Astrocyte (in vitro differentiated cells and primary cell): Measurements from ENCODE around the gene ADNP2. TPM values are rescaled to one million over a fixed set of nuclear protein-coding genes. Genes with fewer than 3 reads are reported as not detected.
A peak's percentile ranks its signal among the peaks of the same experiment; 100 is the strongest.

Experiments
- DNase-seq: peaks from one replicate; pipeline ENCODE4 v3.0.0-alpha.2; 2010; ENCODE audit warnings: low read depth
- FAIRE-seq: peaks from 2 replicates; lab custom pipeline; 2011; peaks lifted over from hg19 to GRCh38; lab: Jason Lieb, UNC
- H2AFZ ChIP-seq: 2 replicates; pipeline ENCODE4 v1.6.0; 2012; ENCODE audit warnings: low read depth, low read length, inconsistent platforms
- H3K27ac ChIP-seq: 2 replicates; pipeline ENCODE4 v1.5.1; 2011; ENCODE audit warnings: low read depth, low read length, inconsistent platforms
- H3K27me3 ChIP-seq: 2 replicates; pipeline ENCODE4 v1.6.0; 2011; ENCODE audit warnings: low read length, inconsistent platforms; ENCODE audit not compliant: insufficient read depth
- H3K36me3 ChIP-seq: 2 replicates; pipeline ENCODE4 v1.5.1; 2011; ENCODE audit warnings: low read length, inconsistent platforms; ENCODE audit not compliant: insufficient read depth
- H3K4me1 ChIP-seq: 2 replicates; pipeline ENCODE4 v1.5.1; 2011; ENCODE audit warnings: low read length, inconsistent platforms; ENCODE audit not compliant: insufficient read depth
- H3K4me2 ChIP-seq: 2 replicates; pipeline ENCODE4 v1.6.0; 2012; ENCODE audit warnings: low read length, inconsistent platforms
- H3K4me3 ChIP-seq: 2 replicates; pipeline ENCODE4 v1.5.1; 2011; ENCODE audit warnings: low read depth, mild to moderate bottlenecking, low read length, inconsistent platforms; ENCODE audit not compliant: insufficient read depth
- H3K79me2 ChIP-seq: 2 replicates; pipeline ENCODE4 v1.6.0; 2012; ENCODE audit warnings: mild to moderate bottlenecking, low read length, inconsistent platforms; ENCODE audit not compliant: insufficient read depth
- H3K9ac ChIP-seq: 2 replicates; pipeline ENCODE4 v1.6.0; 2012; ENCODE audit warnings: mild to moderate bottlenecking, low read length, inconsistent platforms
- H3K9me3 ChIP-seq: 2 replicates; pipeline ENCODE4 v1.5.1; 2012; ENCODE audit warnings: low read depth, mild to moderate bottlenecking, low read length, inconsistent platforms; ENCODE audit not compliant: insufficient read depth
- H4K20me1 ChIP-seq: 2 replicates; pipeline ENCODE4 v1.6.0; 2012; ENCODE audit warnings: low read length, inconsistent platforms; ENCODE audit not compliant: insufficient read depth
- H3K27ac Mint-ChIP-seq: one replicate; pipeline ENCODE4 v1.8.0; 2021; ENCODE audit warnings: mild to moderate bottlenecking, mixed read lengths; ENCODE audit not compliant: unreplicated experiment
- H3K27me3 Mint-ChIP-seq: one replicate; pipeline ENCODE4 v1.8.0; 2021; ENCODE audit warnings: low read depth, mixed read lengths; ENCODE audit not compliant: unreplicated experiment
- H3K36me3 Mint-ChIP-seq: one replicate; pipeline ENCODE4 v1.8.0; 2021; ENCODE audit warnings: low read depth, mixed read lengths; ENCODE audit not compliant: unreplicated experiment
- H3K4me1 Mint-ChIP-seq: one replicate; pipeline ENCODE4 v1.8.0; 2021; ENCODE audit warnings: low read depth, mixed read lengths; ENCODE audit not compliant: unreplicated experiment
- H3K4me3 Mint-ChIP-seq: one replicate; pipeline ENCODE4 v1.8.0; 2021; ENCODE audit warnings: mild to moderate bottlenecking, moderate library complexity, mixed read lengths; ENCODE audit not compliant: unreplicated experiment
- H3K9me3 Mint-ChIP-seq: one replicate; pipeline ENCODE4 v1.8.0; 2021; ENCODE audit warnings: mild to moderate bottlenecking, mixed read lengths; ENCODE audit not compliant: unreplicated experiment
- EZH2 ChIP-seq: IDR thresholded peaks from 2 replicates; pipeline ENCODE4 v1.6.1; 2012; ENCODE audit warnings: mild to moderate bottlenecking, low read length, inconsistent platforms; ENCODE audit not compliant: insufficient read depth
- total RNA-seq: library from RNA; stranded (reverse); gene quantifications from 2 replicates; pipeline ENCODE4 v1.2.1, GENCODE V29; 2021
- TF ChIP-seq, protein P1 (sequence below): IDR thresholded peaks from 2 replicates; pipeline ENCODE4 v1.5.1; 2011; ENCODE audit warnings: low read depth, mild to moderate bottlenecking, inconsistent platforms, low read length, moderate library complexity; ENCODE audit not compliant: insufficient read depth

The ADNP2 gene
- total RNA-seq, 1 donor from 2014 or later: 20.5 TPM

GRCh38 chr18:80149667-80150066, 40.6 kb downstream of the ADNP2 start:
- no peak overlapping the region for H3K9ac ChIP-seq
- H3K9me3 ChIP-seq: no peaks in the 10 kb centered on the region
- H4K20me1 ChIP-seq: peaks cover 11% of the 10 kb centered on the region
- H3K79me2 ChIP-seq: no peaks in the 10 kb centered on the region
- no peak overlapping the region for H3K4me2 ChIP-seq
- Mint-ChIP-seq H3K4me3 (peak overlapping the region; percentile 96), H3K4me1 (peaks cover 12% of the 10 kb centered on the region), H3K9me3 (no peaks in the 10 kb centered on the region), H3K27me3 (no peaks in the 10 kb centered on the region), H3K27ac (no peak overlapping the region), H3K36me3 (no peaks in the 10 kb centered on the region)
- H2AFZ ChIP-seq: no peak overlapping the region
- no peak for DNase-seq
- TF ChIP-seq EZH2: no peak
- TF ChIP-seq, protein P1, sequence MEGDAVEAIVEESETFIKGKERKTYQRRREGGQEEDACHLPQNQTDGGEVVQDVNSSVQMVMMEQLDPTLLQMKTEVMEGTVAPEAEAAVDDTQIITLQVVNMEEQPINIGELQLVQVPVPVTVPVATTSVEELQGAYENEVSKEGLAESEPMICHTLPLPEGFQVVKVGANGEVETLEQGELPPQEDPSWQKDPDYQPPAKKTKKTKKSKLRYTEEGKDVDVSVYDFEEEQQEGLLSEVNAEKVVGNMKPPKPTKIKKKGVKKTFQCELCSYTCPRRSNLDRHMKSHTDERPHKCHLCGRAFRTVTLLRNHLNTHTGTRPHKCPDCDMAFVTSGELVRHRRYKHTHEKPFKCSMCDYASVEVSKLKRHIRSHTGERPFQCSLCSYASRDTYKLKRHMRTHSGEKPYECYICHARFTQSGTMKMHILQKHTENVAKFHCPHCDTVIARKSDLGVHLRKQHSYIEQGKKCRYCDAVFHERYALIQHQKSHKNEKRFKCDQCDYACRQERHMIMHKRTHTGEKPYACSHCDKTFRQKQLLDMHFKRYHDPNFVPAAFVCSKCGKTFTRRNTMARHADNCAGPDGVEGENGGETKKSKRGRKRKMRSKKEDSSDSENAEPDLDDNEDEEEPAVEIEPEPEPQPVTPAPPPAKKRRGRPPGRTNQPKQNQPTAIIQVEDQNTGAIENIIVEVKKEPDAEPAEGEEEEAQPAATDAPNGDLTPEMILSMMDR: no peak
- peaks cover 6% of the 10 kb centered on the region for H3K4me1 ChIP-seq
- no peak overlapping the region for H3K4me3 ChIP-seq
- H3K27me3 ChIP-seq: no peaks in the 10 kb centered on the region
- no peak overlapping the region for H3K27ac ChIP-seq
- FAIRE-seq: no peak
- no peaks in the 10 kb centered on the region for H3K36me3 ChIP-seq

DNA sequence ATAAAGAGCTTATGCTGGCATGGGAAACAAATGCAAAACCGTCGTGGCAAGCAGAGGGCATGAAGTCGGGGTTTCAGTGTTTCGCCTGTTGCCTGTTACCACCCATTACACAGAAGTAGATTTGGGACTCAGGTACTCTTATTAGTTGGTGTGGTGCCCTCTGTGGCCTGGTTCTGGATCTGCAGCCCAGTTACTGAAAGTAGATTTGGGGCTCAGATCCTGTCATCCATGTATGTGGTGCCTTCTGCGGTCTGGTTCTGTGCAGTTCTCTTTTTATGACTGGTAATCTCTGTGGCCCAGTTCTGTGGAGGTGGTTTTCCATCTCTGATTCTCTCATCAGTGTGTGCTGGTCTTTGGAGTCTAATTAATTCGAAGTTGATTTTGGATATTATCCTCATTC, 45.2 kb downstream of the ADNP2 start:
- Mint-ChIP-seq H3K4me1 (peaks cover 4% of the 10 kb centered on the region), H3K36me3 (no peaks in the 10 kb centered on the region), H3K4me3 (no peak overlapping the region), H3K27me3 (no peaks in the 10 kb centered on the region), H3K27ac (no peak overlapping the region), H3K9me3 (no peaks in the 10 kb centered on the region)
- H3K9me3 ChIP-seq: no peaks in the 10 kb centered on the region
- no peak for DNase-seq
- no peaks in the 10 kb centered on the region for H3K4me1 ChIP-seq
- no peak overlapping the region for H3K27ac ChIP-seq
- no peak overlapping the region for H3K4me2 ChIP-seq
- H3K4me3 ChIP-seq: no peak overlapping the region
- TF ChIP-seq EZH2: no peak
- TF ChIP-seq, protein P1: peak; percentile 35
- H3K36me3 ChIP-seq: no peaks in the 10 kb centered on the region
- peaks cover 20% of the 10 kb centered on the region for H4K20me1 ChIP-seq
- no peak for FAIRE-seq
- H3K9ac ChIP-seq: no peak overlapping the region
- H3K27me3 ChIP-seq: no peaks in the 10 kb centered on the region
- H3K79me2 ChIP-seq: no peaks in the 10 kb centered on the region
- no peak overlapping the region for H2AFZ ChIP-seq

GRCh38 chr18:80157708-80158343, 48.8 kb downstream of the ADNP2 start:
- Histone ChIP-seq H4K20me1 (peaks cover 25% of the 10 kb centered on the region), H3K9me3 (no peaks in the 10 kb centered on the region), H3K4me2 (no peak overlapping the region), H3K27me3 (no peaks in the 10 kb centered on the region), H3K9ac (no peak overlapping the region), H2AFZ (no peak overlapping the region), H3K4me3 (no peak overlapping the region), H3K79me2 (no peaks in the 10 kb centered on the region), H3K27ac (no peak overlapping the region), H3K36me3 (no peaks in the 10 kb centered on the region), H3K4me1 (no peaks in the 10 kb centered on the region)
- Mint-ChIP-seq H3K4me3 (no peak overlapping the region), H3K27ac (peak overlapping the region; percentile 50), H3K9me3 (peaks cover 2% of the 10 kb centered on the region), H3K4me1 (no peaks in the 10 kb centered on the region), H3K36me3 (peaks cover 12% of the 10 kb centered on the region), H3K27me3 (no peaks in the 10 kb centered on the region)
- DNase-seq (peak; percentile 29), FAIRE-seq (no peak)
- no peak for TF ChIP-seq EZH2
- TF ChIP-seq, protein P1: peak; percentile 99
